ENCODE data around the gene TCF12. TPM values are rescaled to one million over a fixed set of nuclear protein-coding genes. Genes with fewer than 3 reads are reported as not detected.
A peak's percentile ranks its signal among the peaks of the same experiment; 100 is the strongest.

TCF12 gene
- 100 to 1,000 TPM in 1 of 2 donors, 10 to 100 TPM in 1; 91.8 to 107 TPM for total RNA-seq

- H3K27me3 ChIP-seq (replicated peaks; ENCODE audit: insufficient read depth) = no peaks in the 10 kb centered on the region
- ATAC-seq (ENCODE audit: insufficient number of reproducible peaks, low FRiP score, low read depth) = peak; percentile 83
- no peaks in the 10 kb centered on the region for H3K9me3 ChIP-seq
- no peaks in the 10 kb centered on the region for H3K36me3 ChIP-seq
- DNase-seq (ENCODE audit: low spot score) = peak; percentile 81
- peak within 1 kb of the TSS; percentile 89 for H3K4me3 ChIP-seq
- peak within 1 kb of the TSS; percentile 92 to 94 for H3K27ac ChIP-seq
- peak; percentile 13 for TF ChIP-seq CTCF (IDR thresholded peaks at IDR 0.05)
- peaks cover 33 to 55% of the 10 kb centered on the region in 2 donors for H3K4me1 ChIP-seq (ENCODE audit: control insufficient read depth in 1 of 2, low read depth in 2 of 2)
Observed at GRCh38 chr15:56918046-56918938, at the start of gene TCF12. Gene TCF12, plus strand, starts transcription at chr15:56918644. Its CDS starts 1,270 bp downstream, at chr15:56919914.

GRCh38 chr15:56869573-56869972, 48.9 kb upstream of the TCF12 start:
- H3K27ac ChIP-seq = no peak overlapping the region
- peaks cover 8 to 18% of the 10 kb centered on the region in 2 donors for H3K4me1 ChIP-seq (ENCODE audit: control insufficient read depth in 1 of 2, low read depth in 2 of 2)
- ATAC-seq (ENCODE audit: insufficient number of reproducible peaks, low FRiP score, low read depth) (no peak), DNase-seq (ENCODE audit: low spot score) (no peak)
- no peak overlapping the region for H3K4me3 ChIP-seq
- H3K27me3 ChIP-seq (replicated peaks; ENCODE audit: insufficient read depth) = no peaks in the 10 kb centered on the region
- TF ChIP-seq CTCF (IDR thresholded peaks at IDR 0.05) = peak; percentile 50
- H3K36me3 ChIP-seq = no peaks in the 10 kb centered on the region
- H3K9me3 ChIP-seq = no peaks in the 10 kb centered on the region

- H3K27me3 ChIP-seq (replicated peaks; ENCODE audit: insufficient read depth) = no peaks in the 10 kb centered on the region
- no peaks in the 10 kb centered on the region for H3K9me3 ChIP-seq
- DNase-seq (ENCODE audit: low spot score) (no peak), ATAC-seq (ENCODE audit: insufficient number of reproducible peaks, low FRiP score, low read depth) (no peak)
- no peak overlapping the region for H3K4me3 ChIP-seq
- H3K27ac ChIP-seq = no peak overlapping the region
- H3K36me3 ChIP-seq = no peaks in the 10 kb centered on the region
- peaks cover 8 to 18% of the 10 kb centered on the region in 2 donors for H3K4me1 ChIP-seq (ENCODE audit: control insufficient read depth in 1 of 2, low read depth in 2 of 2)
- TF ChIP-seq CTCF (IDR thresholded peaks at IDR 0.05) = no peak
Observed at GRCh38 chr15:56871185-56871584, 47.3 kb upstream of the TCF12 start.

GRCh38 chr15:56871867-56872266, 46.6 kb upstream of the TCF12 start:
- Histone ChIP-seq H3K36me3 (no peaks in the 10 kb centered on the region), H3K4me3 (peak overlapping the region; percentile 8), H3K27ac (peak overlapping the region in 1 of 2 donors; percentile 6), H3K27me3 (replicated peaks; ENCODE audit: insufficient read depth) (no peaks in the 10 kb centered on the region), H3K4me1 (ENCODE audit: control insufficient read depth in 1 of 2, low read depth in 2 of 2) (peaks cover 8 to 18% of the 10 kb centered on the region in 2 donors), H3K9me3 (no peaks in the 10 kb centered on the region)
- DNase-seq (ENCODE audit: low spot score) (no peak), ATAC-seq (ENCODE audit: insufficient number of reproducible peaks, low FRiP score, low read depth) (no peak)
- TF ChIP-seq CTCF (IDR thresholded peaks at IDR 0.05) = no peak

- H3K4me1 ChIP-seq (ENCODE audit: control insufficient read depth in 1 of 2, low read depth in 2 of 2) = peaks cover 0 to 4% of the 10 kb centered on the region in 2 donors
Observed at GRCh38 chr15:56877255-56877970, 41.0 kb upstream of the TCF12 start.

More at GRCh38 chr15:56877255-56877970, 41.0 kb upstream of the TCF12 start:
- Histone ChIP-seq H3K36me3 (no peaks in the 10 kb centered on the region), H3K9me3 (no peaks in the 10 kb centered on the region), H3K4me3 (no peak overlapping the region), H3K27me3 (replicated peaks; ENCODE audit: insufficient read depth) (no peaks in the 10 kb centered on the region), H3K27ac (no peak overlapping the region)
- DNase-seq (ENCODE audit: low spot score) = no peak
- ATAC-seq (ENCODE audit: insufficient number of reproducible peaks, low FRiP score, low read depth) = no peak
- no peak for TF ChIP-seq CTCF (IDR thresholded peaks at IDR 0.05)
